Small intestine (tissue), 7 donors: ENCODE data around the gene TEX2. TPM values are rescaled to one million over a fixed set of nuclear protein-coding genes. Genes with fewer than 3 reads are reported as not detected.

ENCODE experiments used
- DNase-seq, 2 donors: peaks; one replicate each; pipeline versions ENCODE4 v3.0.0 to v3.0.0-alpha.2; 2013
- FAIRE-seq: peaks from 2 replicates; lab custom pipeline; 2012; peaks lifted over from hg19 to GRCh38; lab: Jason Lieb, UNC
- H3K27ac ChIP-seq, 3 donors: one replicate each; pipeline ENCODE4 v1.5.1; 2013; ENCODE audit warnings: low read length in 2 of 3, mild to moderate bottlenecking in 2 of 3, control low read depth in 1 of 3, inconsistent platforms in 1 of 3, low read depth in 1 of 3, moderate library complexity in 1 of 3
- H3K27me3 ChIP-seq, 3 donors: one replicate each; pipeline ENCODE4 v1.6.1; 2013; ENCODE audit warnings: low read length in 3 of 3, inconsistent platforms in 1 of 3; ENCODE audit not compliant: control insufficient read depth in 3 of 3, insufficient read depth in 3 of 3
- H3K36me3 ChIP-seq, 3 donors: one replicate each; pipeline ENCODE4 v1.6.1; 2013; ENCODE audit warnings: low read length in 3 of 3, inconsistent platforms in 1 of 3, low read depth in 1 of 3, mild to moderate bottlenecking in 1 of 3, moderate library complexity in 1 of 3; ENCODE audit not compliant: control insufficient read depth in 3 of 3, insufficient read depth in 2 of 3
- H3K4me1 ChIP-seq, 3 donors: one replicate each; pipeline ENCODE4 v1.6.1; 2013; ENCODE audit warnings: low read length in 2 of 3, inconsistent platforms in 1 of 3, low read depth in 1 of 3, mild to moderate bottlenecking in 1 of 3, moderate library complexity in 1 of 3; ENCODE audit not compliant: control insufficient read depth in 3 of 3, insufficient read depth in 2 of 3
- H3K4me3 ChIP-seq, 3 donors: one replicate each; pipeline ENCODE4 v1.5.1; 2013; ENCODE audit warnings: low read length in 3 of 3, control low read depth in 1 of 3, inconsistent platforms in 1 of 3, low read depth in 1 of 3, mild to moderate bottlenecking in 1 of 3, moderate library complexity in 1 of 3
- H3K9me3 ChIP-seq, 2 donors: one replicate each; pipeline ENCODE4 v1.6.1; 2013; ENCODE audit warnings: low read depth in 1 of 2, low read length in 1 of 2; ENCODE audit not compliant: control insufficient read depth in 2 of 2, insufficient read depth in 1 of 2
- WGBS, 3 donors: extraction: QIAGEN DNeasy Blood & Tissue Kit; methylation state at CpG; one replicate each; pipeline ENCODE4 v1.1.7; 2013; 5-methylcytosine and 5-hydroxymethylcytosine counted together
- polyA plus RNA-seq, 4 donors: library from polyadenylated mRNA; stranded (reverse) in 3 of 4; unstranded in 1 of 4; fragments of 200-250 nt in 3 of 4; fragments of 120-200 nt in 1 of 4; gene quantifications; one replicate each; pipeline versions ENCODE4 v1.2.1 to v1.2.3, GENCODE V29; 2013
- donor health status: healthy with polysubstance abuse.
- donor health status: control.
- donor health status: control.
- donor health status: Bipolar disorder and iron deficiency.
- donor health status: healthy.

Gene TEX2
- polyA plus RNA-seq, 4 donors: 4.2 to 44.1 (median 10.6) TPM

DNA sequence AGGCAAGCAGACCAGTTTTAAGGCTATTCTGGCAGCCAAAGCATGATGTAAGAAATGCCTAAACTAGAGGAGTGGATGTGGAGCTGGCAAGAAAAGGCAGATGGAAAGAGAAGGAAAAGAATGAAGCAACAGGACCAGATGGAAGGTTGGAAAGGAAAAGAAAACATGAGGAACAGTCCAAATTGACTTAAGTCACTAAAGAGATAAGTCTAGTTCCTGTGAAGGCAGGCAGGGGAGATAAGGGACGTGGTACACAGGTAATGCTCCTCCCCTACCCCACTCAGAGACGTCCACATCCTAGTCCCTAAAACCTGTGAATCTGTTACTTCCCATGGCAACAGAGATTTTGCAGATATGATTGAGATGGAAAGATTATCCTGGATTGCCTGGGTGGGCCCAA is 43.5 kb downstream of the TEX2 start:
- H3K27ac ChIP-seq: no peak overlapping the region
- peaks cover 14 to 43% (median 28%) of the 10 kb centered on the region in 3 donors for H3K4me1 ChIP-seq
- FAIRE-seq (no peak), DNase-seq (no peak)
- H3K36me3 ChIP-seq: no peaks in the 10 kb centered on the region
- 35 to 62% (median 39%) methylated on average over 2 of the region's 2 CpGs for WGBS, 3 donors
- H3K9me3 ChIP-seq: no peaks in the 10 kb centered on the region
- H3K4me3 ChIP-seq: no peak overlapping the region
- no peaks in the 10 kb centered on the region for H3K27me3 ChIP-seq

- Histone ChIP-seq H3K36me3 (peaks cover 0 to 9% (median 0%) of the 10 kb centered on the region in 3 donors), H3K27me3 (no peaks in the 10 kb centered on the region), H3K4me3 (no peak overlapping the region), H3K4me1 (peaks cover 13 to 47% (median 28%) of the 10 kb centered on the region in 3 donors), H3K27ac (peak overlapping the region in 1 of 3 donors; percentile 92), H3K9me3 (no peaks in the 10 kb centered on the region)
- no peak for FAIRE-seq
- DNase-seq: no peak
- WGBS, 3 donors: 41 to 59% (median 47%) methylated on average over 3 of the region's 3 CpGs
These were observed 45.0 kb downstream of the TEX2 start for GRCh38 chr17:64218066-64218465.

DNA sequence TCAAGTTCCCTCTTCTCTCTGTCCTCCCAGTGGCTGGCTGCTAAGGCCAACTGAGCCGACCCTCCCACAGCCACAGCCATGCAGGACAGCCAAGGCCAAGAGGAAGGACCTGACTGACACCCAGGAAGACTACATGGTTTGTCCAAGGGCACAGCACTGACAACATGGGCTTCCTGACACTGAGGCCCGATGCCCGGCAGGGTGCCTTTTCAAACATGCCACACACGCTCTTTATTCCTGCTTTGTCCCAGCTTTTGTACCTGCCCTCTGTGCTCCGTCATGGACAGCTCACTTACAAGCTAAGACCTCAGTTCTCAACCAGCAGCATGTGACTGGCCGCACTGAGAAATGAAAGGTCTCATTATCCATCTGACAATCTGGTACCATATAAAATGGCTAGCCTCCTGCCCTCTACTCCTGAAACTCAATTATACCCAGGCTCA is 45.8 kb downstream of the TEX2 start:
- Histone ChIP-seq H3K4me1 (peaks cover 13 to 47% (median 28%) of the 10 kb centered on the region in 3 donors), H3K36me3 (peaks cover 0 to 15% (median 2%) of the 10 kb centered on the region in 3 donors), H3K27ac (peak overlapping the region; percentile 59 to 92 (median 64)), H3K9me3 (no peaks in the 10 kb centered on the region), H3K4me3 (no peak overlapping the region), H3K27me3 (no peaks in the 10 kb centered on the region)
- DNase-seq: peak in 1 of 2 donors; percentile 39
- FAIRE-seq: no peak
- WGBS, 3 donors: 79 to 85% (median 79%) methylated on average over 6 of the region's 6 CpGs

DNA sequence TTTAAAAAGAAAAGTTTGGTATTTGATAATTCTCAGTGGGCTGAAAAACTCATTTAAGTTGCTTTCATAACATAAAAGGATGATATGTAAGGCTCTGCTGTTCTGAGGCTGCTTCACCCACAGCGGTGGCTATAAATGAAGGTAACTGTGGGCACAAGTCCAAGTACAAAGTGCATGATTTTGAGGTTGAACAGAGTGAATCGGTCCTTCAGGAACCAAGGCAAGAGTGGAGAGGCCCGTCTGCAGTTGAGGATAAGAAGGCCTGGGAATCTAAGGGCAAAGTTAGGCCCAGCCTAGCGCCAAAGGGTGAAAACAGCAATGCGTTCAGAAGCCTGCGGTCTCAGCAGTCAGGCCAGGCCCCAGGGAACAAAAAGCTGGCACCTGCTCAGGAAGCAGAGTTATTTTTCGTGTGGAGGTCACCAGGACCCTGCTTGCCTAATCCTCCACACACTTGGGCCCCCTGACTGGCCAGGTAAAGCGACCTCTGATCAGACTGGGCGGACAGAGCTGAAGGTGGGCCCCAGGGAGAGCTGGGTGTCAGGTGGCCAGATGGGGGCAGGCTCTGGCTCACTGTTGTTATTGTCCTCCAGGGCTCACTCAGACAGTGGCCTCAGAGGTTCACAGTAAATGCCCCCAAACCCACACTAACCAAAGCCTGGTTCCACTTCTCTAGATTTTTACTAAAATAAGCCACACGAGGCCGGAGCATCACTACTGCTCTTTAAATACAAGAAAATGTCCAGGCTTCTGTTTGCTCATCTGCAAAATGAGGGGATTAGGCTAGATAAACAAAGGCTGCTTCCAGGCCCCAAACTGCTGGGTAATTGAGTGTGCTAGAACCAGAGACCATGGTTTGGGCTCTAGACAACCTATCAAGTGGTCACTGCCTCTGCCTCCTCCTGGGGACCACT is 46.5 kb downstream of the TEX2 start:
- Histone ChIP-seq H3K36me3 (peaks cover 0 to 20% (median 2%) of the 10 kb centered on the region in 3 donors), H3K4me3 (no peak overlapping the region), H3K27me3 (no peaks in the 10 kb centered on the region), H3K27ac (peak overlapping the region; percentile 59 to 92 (median 64)), H3K9me3 (no peaks in the 10 kb centered on the region), H3K4me1 (peaks cover 13 to 47% (median 28%) of the 10 kb centered on the region in 3 donors)
- 11 to 49% (median 23%) methylated on average over 11 of the region's 11 CpGs for WGBS, 3 donors
- DNase-seq (peak; percentile 90 to 91), FAIRE-seq (no peak)

- Histone ChIP-seq H3K27ac (peak overlapping the region in 1 of 3 donors; percentile 92), H3K27me3 (no peaks in the 10 kb centered on the region), H3K36me3 (peaks cover 0 to 21% (median 2%) of the 10 kb centered on the region in 3 donors), H3K4me1 (peaks cover 13 to 47% (median 28%) of the 10 kb centered on the region in 3 donors), H3K4me3 (no peak overlapping the region), H3K9me3 (no peaks in the 10 kb centered on the region)
- DNase-seq (peak in 1 of 2 donors; percentile 18), FAIRE-seq (no peak)
- WGBS, 3 donors: 36 to 53% (median 45%) methylated on average over 2 of the region's 2 CpGs
These were observed 47.1 kb downstream of the TEX2 start for GRCh38 chr17:64216000-64216337.

DNA sequence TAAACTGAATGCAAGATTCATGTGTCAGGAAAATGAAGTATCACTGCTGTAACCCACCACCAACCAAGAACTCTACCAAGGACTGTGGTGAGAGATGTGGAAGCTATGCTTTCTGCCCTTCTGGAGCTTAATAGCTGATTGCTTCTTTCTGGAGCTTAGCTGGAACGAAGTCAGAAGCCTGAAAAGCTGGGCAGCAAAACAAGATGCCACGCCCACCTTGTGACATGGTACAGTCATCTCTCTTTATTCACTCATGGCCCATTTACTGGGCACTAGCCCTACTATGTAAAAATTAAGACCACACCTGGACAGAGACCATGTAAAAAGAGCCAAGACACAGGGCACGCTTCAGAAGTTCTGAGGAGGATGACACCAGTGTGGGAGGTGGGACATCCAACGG is 48.1 kb downstream of the TEX2 start:
- peak overlapping the region in 1 of 3 donors; percentile 92 for H3K27ac ChIP-seq
- H3K4me1 ChIP-seq: peaks cover 13 to 47% (median 28%) of the 10 kb centered on the region in 3 donors
- no peak for FAIRE-seq
- peaks cover 0 to 23% (median 2%) of the 10 kb centered on the region in 3 donors for H3K36me3 ChIP-seq
- 71 to 86% (median 79%) methylated on average over 4 of the region's 4 CpGs for WGBS, 3 donors
- H3K4me3 ChIP-seq: no peak overlapping the region
- DNase-seq: peak in 1 of 2 donors; percentile 20
- no peaks in the 10 kb centered on the region for H3K27me3 ChIP-seq
- no peaks in the 10 kb centered on the region for H3K9me3 ChIP-seq

GRCh38 chr17:64213995-64214811 is 48.9 kb downstream of the TEX2 start:
- H3K36me3 ChIP-seq: peaks cover 0 to 23% (median 2%) of the 10 kb centered on the region in 3 donors
- H3K4me1 ChIP-seq: peaks cover 13 to 47% (median 28%) of the 10 kb centered on the region in 3 donors
- FAIRE-seq: no peak
- H3K4me3 ChIP-seq: no peak overlapping the region
- H3K27me3 ChIP-seq: no peaks in the 10 kb centered on the region
- peak overlapping the region in 1 of 3 donors; percentile 92 for H3K27ac ChIP-seq
- H3K9me3 ChIP-seq: no peaks in the 10 kb centered on the region
- DNase-seq: no peak
- WGBS, 3 donors: 78 to 89% (median 87%) methylated on average over 14 of the region's 14 CpGs

DNA sequence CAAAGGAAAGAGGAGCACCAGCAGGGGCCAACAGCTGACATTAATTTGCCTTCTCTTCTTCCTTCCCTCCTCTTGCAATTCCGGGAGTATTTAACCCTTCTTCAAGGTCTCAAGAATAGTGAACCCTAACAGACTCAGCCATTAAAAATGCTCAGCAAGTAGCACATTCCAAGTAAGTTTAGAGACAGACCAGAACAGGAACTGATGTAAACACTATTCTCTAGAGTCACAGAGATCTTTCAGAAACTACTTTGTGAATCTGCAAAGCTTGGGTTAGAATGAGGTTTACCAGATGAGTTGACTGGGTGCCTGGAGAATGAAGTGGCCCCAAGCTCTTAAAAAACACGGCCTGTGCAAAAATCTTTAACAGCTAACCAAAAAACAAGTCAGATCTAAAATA is 50.9 kb downstream of the TEX2 start:
- FAIRE-seq (no peak), DNase-seq (no peak)
- Histone ChIP-seq H3K27me3 (no peaks in the 10 kb centered on the region), H3K4me1 (peaks cover 7 to 34% (median 20%) of the 10 kb centered on the region in 3 donors), H3K9me3 (no peaks in the 10 kb centered on the region), H3K4me3 (no peak overlapping the region), H3K36me3 (peaks cover 0 to 29% (median 2%) of the 10 kb centered on the region in 3 donors), H3K27ac (no peak overlapping the region)
- 69 to 92% (median 86%) methylated on average over 2 of the region's 2 CpGs for whole genome bisulfite sequencing, 3 donors
